Thyroid gland (tissue), 4 donors: Measurements from ENCODE around the gene HLA-DRB1.

Experiments used
- CTCF ChIP-seq, 6 experiments: fragments of 200-600 bp in 3 of 6; fragments of 450-650 bp in 3 of 6; sonication (generic) in 3 of 6; IDR thresholded peaks; one replicate each; pipeline ENCODE4 v1.5.1; 2016 to 2019; ENCODE audit warnings: antibody characterized with exemption in 6 of 6, mild to moderate bottlenecking in 2 of 6, inconsistent platforms in 1 of 6, moderate library complexity in 1 of 6
- POLR2A ChIP-seq, 2 donors: fragments of 450-650 bp; IDR thresholded peaks; one replicate each; pipeline ENCODE4 v1.6.1; 2017; ENCODE audit warnings: antibody characterized with exemption in 2 of 2, mild to moderate bottlenecking in 2 of 2, moderate library complexity in 1 of 2

GRCh38 chr6:32588156-32588555, 1.5 kb downstream of the HLA-DRB1 start:
- TF ChIP-seq POLR2A (IDR thresholded peaks at IDR 0.05) (no peak), CTCF (IDR thresholded peaks at IDR 0.05) (no peak)
